A549 (cell line): Measurements from ENCODE around the gene KDM6A. TPM values are rescaled to one million over a fixed set of nuclear protein-coding genes. Genes with fewer than 3 reads are reported as not detected.

Experiments used
- ATAC-seq, 2 experiments: fragments of 200-7000 bp in 1 of 2; fragments of >200 bp in 1 of 2; cut with Nextera tagmentation in 1 of 2; cut with Tn5 transposase in 1 of 2; 3 replicates each; pipeline versions ENCODE4 v1.8.0 to v1.9.1; 2018 to 2020; ENCODE audit warnings: mild to moderate bottlenecking in 1 of 2, moderate library complexity in 1 of 2
- CTCF ChIA-PET: fragments of 300-600 bp; sonication (Branson Sonifier 250); formaldehyde crosslinking; extraction: SDS; loops from one replicate; lab custom pipeline; 2021; ENCODE audit warnings: antibody characterized with exemption, inconsistent platforms; lab: Yijun Ruan, JAX
- POLR2A ChIA-PET: fragments of 350-600 bp; formaldehyde crosslinking; extraction: SDS; loops from one replicate; lab custom pipeline; 2021; ENCODE audit warnings: antibody characterized with exemption, inconsistent platforms; lab: Yijun Ruan, JAX
- DNase-seq, 2 experiments: peaks; one replicate each; pipeline versions ENCODE4 v3.0.0 to v3.0.0-alpha.2; 2011 to 2016; ENCODE audit warnings: low read depth in 1 of 2, low spot score in 1 of 2
- FAIRE-seq: peaks from 2 replicates; lab custom pipeline; 2011; peaks lifted over from hg19 to GRCh38; lab: Jason Lieb, UNC
- H3K27ac ChIP-seq, 2 experiments: fragments of >200 bp; sonication (Bioruptor Twin); formaldehyde crosslinking; 3 replicates each; pipeline ENCODE4 v1.5.1; 2016 to 2017
- H3K4me1 ChIP-seq: fragments of >200 bp; sonication (Bioruptor Twin); formaldehyde crosslinking; 3 replicates; pipeline ENCODE4 v1.6.1; 2016
- H3K4me2 ChIP-seq: fragments of >200 bp; sonication (Bioruptor Twin); formaldehyde crosslinking; 3 replicates; pipeline ENCODE4 v1.6.1; 2016
- H3K4me3 ChIP-seq: fragments of >200 bp; sonication (Bioruptor Twin); formaldehyde crosslinking; 3 replicates; pipeline ENCODE4 v1.5.1; 2016
- H3K9me3 ChIP-seq: fragments of >200 bp; sonication (Bioruptor Twin); formaldehyde crosslinking; 3 replicates; pipeline ENCODE4 v1.6.1; 2016
- CBX8 ChIP-seq: fragments of 200-600 bp; sonication (generic); IDR thresholded peaks from 2 replicates; pipeline ENCODE4 v1.6.1; 2016
- CHD2 ChIP-seq: fragments of 150-350 bp; IDR thresholded peaks from 2 replicates; pipeline ENCODE4 v1.6.1; 2014; ENCODE audit warnings: low read length; ENCODE audit not compliant: partially characterized antibody
- EHF ChIP-seq: fragments of 250-450 bp; sonication (Bioruptor Pico); IDR thresholded peaks from 2 replicates; pipeline ENCODE4 v1.5.0; 2020; ENCODE audit warnings: mild to moderate bottlenecking
- EP300 ChIP-seq, 2 experiments: fragments of >200 bp; sonication (Bioruptor Twin); formaldehyde crosslinking; IDR thresholded peaks; 2 replicates in 1 of 2; 3 replicates in 1 of 2; pipeline ENCODE4 v1.6.1; 2016 to 2017
- FOSL2 ChIP-seq, 2 experiments: fragments of 450-650 bp in 1 of 2; fragments of >200 bp in 1 of 2; sonication (Bioruptor Twin) in 1 of 2; formaldehyde crosslinking; IDR thresholded peaks; 2 replicates each; pipeline versions ENCODE4 v1.5.0 to v1.6.1; 2016 to 2020; ENCODE audit warnings: mild to moderate bottlenecking in 1 of 2, moderate library complexity in 1 of 2
- HDAC2 ChIP-seq: fragments of 200-600 bp; sonication (generic); IDR thresholded peaks from 2 replicates; pipeline ENCODE4 v1.6.1; 2016
- JUNB ChIP-seq: fragments of >200 bp; sonication (Bioruptor Twin); formaldehyde crosslinking; IDR thresholded peaks from 2 replicates; pipeline ENCODE4 v1.6.1; 2016
- NFE2L2 ChIP-seq: fragments of 150-350 bp; conservative IDR thresholded peaks from 2 replicates; pipeline ENCODE4 v1.6.1; 2014; ENCODE audit warnings: low read length
- POLR2A ChIP-seq: IDR thresholded peaks from 2 replicates; pipeline ENCODE4 v1.6.1; 2012; ENCODE audit warnings: mild to moderate bottlenecking, low read length
- RAD21 ChIP-seq, 2 experiments: fragments of >200 bp in 1 of 2; sonication (Bioruptor Twin) in 1 of 2; formaldehyde crosslinking in 1 of 2; IDR thresholded peaks in 1 of 2; conservative IDR thresholded peaks in 1 of 2; 2 replicates in 1 of 2; 3 replicates in 1 of 2; pipeline ENCODE4 v1.6.1; 2012 to 2018; ENCODE audit warnings: inconsistent platforms in 1 of 2
- RCOR1 ChIP-seq: fragments of 150-350 bp; IDR thresholded peaks from 2 replicates; pipeline ENCODE4 v1.6.1; 2014; ENCODE audit warnings: antibody characterized with exemption, low read length, low read depth
- RFX5 ChIP-seq: fragments of 450-650 bp; IDR thresholded peaks from 2 replicates; pipeline ENCODE4 v1.7.1; 2014; ENCODE audit warnings: antibody characterized with exemption, mild to moderate bottlenecking, moderate library complexity
- TFCP2L1 ChIP-seq: fragments of 250-450 bp; sonication (Bioruptor Pico); IDR thresholded peaks from 2 replicates; pipeline ENCODE4 v1.5.0; 2021; ENCODE audit warnings: mild to moderate bottlenecking
- TP53 ChIP-seq: fragments of 250-450 bp; sonication (Bioruptor Pico); IDR thresholded peaks from 2 replicates; pipeline ENCODE4 v1.5.0; 2021; ENCODE audit warnings: mild to moderate bottlenecking, moderate library complexity
- ZFP36 ChIP-seq: fragments of 450-650 bp; IDR thresholded peaks from 2 replicates; pipeline ENCODE4 v1.6.1; 2014; ENCODE audit warnings: borderline replicate concordance; ENCODE audit not compliant: partially characterized antibody
- WGBS: methylation state at CpG from one replicate; pipeline ENCODE4 v1.1.6; 2017; ENCODE audit errors: missing lambda C conversion rate; 5-methylcytosine and 5-hydroxymethylcytosine counted together
- polyA plus RNA-seq, 4 experiments: library from polyadenylated mRNA; depleted of rRNA in 3 of 4; stranded (reverse); fragments of >200 nt; fragmentation: RNase III in 1 of 4; extraction: RNeasy Plus Mini Kit Qiagen cat#74134 plus additional on column Dnase treatment in 1 of 4; gene quantifications; 2 replicates in 3 of 4; 3 replicates in 1 of 4; pipeline ENCODE4 v1.2.3, GENCODE V29; 2011 to 2017
- TF ChIP-seq, protein P1 (sequence below): fragments of 150-350 bp; IDR thresholded peaks from 2 replicates; pipeline ENCODE4 v1.6.1; 2014; ENCODE audit warnings: low read depth, mild to moderate bottlenecking, low read length
- TF ChIP-seq, protein P2 (sequence below): fragments of 200-600 bp; sonication (generic); IDR thresholded peaks from 2 replicates; pipeline ENCODE4 v1.6.1; 2016; ENCODE audit warnings: antibody characterized with exemption, mild to moderate bottlenecking, moderate library complexity
- TF ChIP-seq, protein P3 (sequence below): fragments of 250-450 bp; sonication (Bioruptor Pico); IDR thresholded peaks from 2 replicates; pipeline ENCODE4 v1.5.0; 2020; ENCODE audit warnings: low read depth, mild to moderate bottlenecking, moderate library complexity
- TF ChIP-seq, protein P4 (sequence below): fragments of >200 bp; sonication (Bioruptor Twin); formaldehyde crosslinking; IDR thresholded peaks from 2 replicates; pipeline ENCODE4 v1.6.1; 2016

The KDM6A gene
- polyA plus RNA-seq, 2 of the 4 experiments (the other 2 are of a cell fraction), result 9.3 to 18.4 TPM

DNA sequence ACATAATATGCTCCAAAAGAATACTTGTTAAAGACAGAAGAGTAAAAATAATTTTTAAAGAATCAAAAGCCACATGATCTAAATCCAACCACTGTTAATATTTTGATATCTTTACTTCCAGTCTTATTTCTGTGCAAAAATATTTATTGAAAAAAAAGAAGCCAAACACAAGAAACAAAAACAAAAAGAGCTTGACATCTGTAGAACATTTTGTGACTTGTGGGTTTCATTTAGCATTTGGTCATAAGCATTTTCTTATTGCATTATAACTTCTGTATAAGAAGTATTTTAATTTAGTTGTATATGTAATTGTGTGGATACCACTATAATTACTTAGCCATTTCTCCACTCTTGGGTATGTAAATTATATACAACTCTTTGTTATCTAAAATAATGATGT lies 264.5 kb downstream of the KDM6A start:
- Histone ChIP-seq H3K4me2 (no peak overlapping the region), H3K4me1 (no peaks in the 10 kb centered on the region), H3K9me3 (no peaks in the 10 kb centered on the region), H3K27ac (no peak overlapping the region), H3K4me3 (no peak overlapping the region)
- TF ChIP-seq EHF (CRISPR knock-in tag), result no peak
- CTCF ChIA-PET, result no interaction called here
- DNase-seq (no peak), ATAC-seq (no peak), FAIRE-seq (peak; percentile 79)
- POLR2A ChIA-PET, result no interaction called here

GRCh38 chrX:45138525-45138924 lies 265.5 kb downstream of the KDM6A start:
- Histone ChIP-seq H3K4me3 (no peak overlapping the region), H3K9me3 (no peaks in the 10 kb centered on the region), H3K27ac (no peak overlapping the region)
- DNase-seq (no peak), ATAC-seq (no peak), FAIRE-seq (no peak)
- ChIA-PET POLR2A (no interaction called here), CTCF (no interaction called here)
- 83% methylated on average over 4 of the region's 4 CpGs for WGBS
- TF ChIP-seq, protein P1, sequence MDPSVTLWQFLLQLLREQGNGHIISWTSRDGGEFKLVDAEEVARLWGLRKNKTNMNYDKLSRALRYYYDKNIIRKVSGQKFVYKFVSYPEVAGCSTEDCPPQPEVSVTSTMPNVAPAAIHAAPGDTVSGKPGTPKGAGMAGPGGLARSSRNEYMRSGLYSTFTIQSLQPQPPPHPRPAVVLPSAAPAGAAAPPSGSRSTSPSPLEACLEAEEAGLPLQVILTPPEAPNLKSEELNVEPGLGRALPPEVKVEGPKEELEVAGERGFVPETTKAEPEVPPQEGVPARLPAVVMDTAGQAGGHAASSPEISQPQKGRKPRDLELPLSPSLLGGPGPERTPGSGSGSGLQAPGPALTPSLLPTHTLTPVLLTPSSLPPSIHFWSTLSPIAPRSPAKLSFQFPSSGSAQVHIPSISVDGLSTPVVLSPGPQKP, result no peak
- TF ChIP-seq TFCP2L1 (CRISPR knock-in tag) (no peak), POLR2A (no peak), RCOR1 (no peak), NFE2L2 (no peak), FOSL2 (IDR thresholded peaks at IDR 0.05) (no peak), FOSL2 (CRISPR knock-in tag; IDR thresholded peaks at IDR 0.05) (no peak), ZFP36 (no peak), EP300 (IDR thresholded peaks at IDR 0.05) (no peak), HDAC2 (no peak), JUNB (no peak), RAD21 (conservative IDR thresholded peaks at IDR 0.05 in 1 of 2, IDR thresholded peaks at IDR 0.05 in 1 of 2) (no peak), TP53 (CRISPR knock-in tag) (no peak), RFX5 (no peak), CHD2 (no peak)
- TF ChIP-seq, protein P2, sequence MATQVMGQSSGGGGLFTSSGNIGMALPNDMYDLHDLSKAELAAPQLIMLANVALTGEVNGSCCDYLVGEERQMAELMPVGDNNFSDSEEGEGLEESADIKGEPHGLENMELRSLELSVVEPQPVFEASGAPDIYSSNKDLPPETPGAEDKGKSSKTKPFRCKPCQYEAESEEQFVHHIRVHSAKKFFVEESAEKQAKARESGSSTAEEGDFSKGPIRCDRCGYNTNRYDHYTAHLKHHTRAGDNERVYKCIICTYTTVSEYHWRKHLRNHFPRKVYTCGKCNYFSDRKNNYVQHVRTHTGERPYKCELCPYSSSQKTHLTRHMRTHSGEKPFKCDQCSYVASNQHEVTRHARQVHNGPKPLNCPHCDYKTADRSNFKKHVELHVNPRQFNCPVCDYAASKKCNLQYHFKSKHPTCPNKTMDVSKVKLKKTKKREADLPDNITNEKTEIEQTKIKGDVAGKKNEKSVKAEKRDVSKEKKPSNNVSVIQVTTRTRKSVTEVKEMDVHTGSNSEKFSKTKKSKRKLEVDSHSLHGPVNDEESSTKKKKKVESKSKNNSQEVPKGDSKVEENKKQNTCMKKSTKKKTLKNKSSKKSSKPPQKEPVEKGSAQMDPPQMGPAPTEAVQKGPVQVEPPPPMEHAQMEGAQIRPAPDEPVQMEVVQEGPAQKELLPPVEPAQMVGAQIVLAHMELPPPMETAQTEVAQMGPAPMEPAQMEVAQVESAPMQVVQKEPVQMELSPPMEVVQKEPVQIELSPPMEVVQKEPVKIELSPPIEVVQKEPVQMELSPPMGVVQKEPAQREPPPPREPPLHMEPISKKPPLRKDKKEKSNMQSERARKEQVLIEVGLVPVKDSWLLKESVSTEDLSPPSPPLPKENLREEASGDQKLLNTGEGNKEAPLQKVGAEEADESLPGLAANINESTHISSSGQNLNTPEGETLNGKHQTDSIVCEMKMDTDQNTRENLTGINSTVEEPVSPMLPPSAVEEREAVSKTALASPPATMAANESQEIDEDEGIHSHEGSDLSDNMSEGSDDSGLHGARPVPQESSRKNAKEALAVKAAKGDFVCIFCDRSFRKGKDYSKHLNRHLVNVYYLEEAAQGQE, result no peak
- TF ChIP-seq, protein P3, sequence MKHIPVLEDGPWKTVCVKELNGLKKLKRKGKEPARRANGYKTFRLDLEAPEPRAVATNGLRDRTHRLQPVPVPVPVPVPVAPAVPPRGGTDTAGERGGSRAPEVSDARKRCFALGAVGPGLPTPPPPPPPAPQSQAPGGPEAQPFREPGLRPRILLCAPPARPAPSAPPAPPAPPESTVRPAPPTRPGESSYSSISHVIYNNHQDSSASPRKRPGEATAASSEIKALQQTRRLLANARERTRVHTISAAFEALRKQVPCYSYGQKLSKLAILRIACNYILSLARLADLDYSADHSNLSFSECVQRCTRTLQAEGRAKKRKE, result no peak
- TF ChIP-seq, protein P4, sequence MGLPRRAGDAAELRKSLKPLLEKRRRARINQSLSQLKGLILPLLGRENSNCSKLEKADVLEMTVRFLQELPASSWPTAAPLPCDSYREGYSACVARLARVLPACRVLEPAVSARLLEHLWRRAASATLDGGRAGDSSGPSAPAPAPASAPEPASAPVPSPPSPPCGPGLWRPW, result no peak
- TF ChIP-seq, all 56 proteins: peak for 0
- H3K4me1 ChIP-seq, result no peaks in the 10 kb centered on the region
- H3K4me2 ChIP-seq, result no peak overlapping the region

- Histone ChIP-seq H3K4me2 (no peak overlapping the region), H3K4me3 (no peak overlapping the region), H3K4me1 (no peaks in the 10 kb centered on the region), H3K27ac (no peak overlapping the region), H3K9me3 (no peaks in the 10 kb centered on the region)
- DNase-seq, result no peak
- POLR2A ChIA-PET, result no interaction called here
- 85% methylated on average over 4 of the region's 4 CpGs for WGBS
- TF ChIP-seq CBX8 (no peak), RAD21 (conservative IDR thresholded peaks at IDR 0.05 in 1 of 2, IDR thresholded peaks at IDR 0.05 in 1 of 2) (no peak), TFCP2L1 (CRISPR knock-in tag) (no peak)
- CTCF ChIA-PET, result interaction anchor here (0.6 kb wide), 1 partner anchor 46 kb away, joined by 3 read pairs; no protein-coding TSS in a partner anchor
- no peak for ATAC-seq
- peak; percentile 67 for FAIRE-seq
Measured at GRCh38 chrX:45140812-45141211, 267.8 kb downstream of the KDM6A start.
